GM12875 (cell line): ENCODE results near the gene IFI30.

Experiments
- H3K4me3 ChIP-seq: one replicate; pipeline ENCODE4 v1.5.1; 2011; ENCODE audit warnings: low read depth, low read length, control low read depth
- CTCF ChIP-seq: IDR thresholded peaks from 2 replicates; pipeline ENCODE4 v1.5.1; 2011; ENCODE audit warnings: low read depth, mild to moderate bottlenecking, control low read depth, inconsistent platforms, low read length, moderate library complexity, borderline replicate concordance; ENCODE audit not compliant: insufficient read depth

Gene IFI30

GRCh38 chr19:18225702-18226468, 52.3 kb downstream of the IFI30 start, which contains the start of gene PDE4C:
Gene PDE4C (minus strand): TSS chr19:18226438. CDS start chr19:18226415, 23 bp downstream.
- no peak for TF ChIP-seq CTCF

GRCh38 chr19:18226956-18227780, 53.6 kb downstream of the IFI30 start:
- no peak for TF ChIP-seq CTCF

More at GRCh38 chr19:18225702-18226468, 52.3 kb downstream of the IFI30 start, which contains the start of gene PDE4C:
- H3K4me3 ChIP-seq = no peak within 1 kb of the TSS

More at GRCh38 chr19:18226956-18227780, 53.6 kb downstream of the IFI30 start:
- H3K4me3 ChIP-seq = no peak overlapping the region
